Prostate gland (tissue), 2 donors: ENCODE results near the gene CSNK2A1.

ENCODE experiments used
- CTCF ChIP-seq, 4 experiments: fragments of 200-600 bp in 2 of 4; fragments of 450-650 bp in 2 of 4; sonication (generic) in 2 of 4; IDR thresholded peaks; 1 replicate in 3 of 4; 2 replicates in 1 of 4; pipeline ENCODE4 v1.5.1; 2016 to 2019; ENCODE audit warnings: antibody characterized with exemption in 4 of 4, mild to moderate bottlenecking in 2 of 4, moderate library complexity in 2 of 4
- POLR2A ChIP-seq: fragments of 450-650 bp; IDR thresholded peaks from one replicate; pipeline ENCODE4 v1.6.1; 2016; ENCODE audit warnings: antibody characterized with exemption, mild to moderate bottlenecking
- POLR2AphosphoS5 ChIP-seq: sonication (generic); formaldehyde crosslinking; IDR thresholded peaks from one replicate; pipeline ENCODE4 v1.6.1; 2017; ENCODE audit warnings: antibody characterized with exemption

- no peak for TF ChIP-seq POLR2A
- TF ChIP-seq CTCF (IDR thresholded peaks at IDR 0.05), result no peak
- no peak for TF ChIP-seq POLR2AphosphoS5
Measured at GRCh38 chr20:527571-527886, 16.1 kb downstream of the CSNK2A1 start.
